GM18858 (cell line): ENCODE data around the gene DDX31.
"Not testable (repeated sequence)": the region's sequence is repeated elsewhere in the genome, so short reads cannot be mapped to it uniquely, and the experiment has no call there.

ENCODE experiments used
- ATAC-seq: cut with Tn5 transposase; IDR thresholded peaks from one replicate; pipeline ENCODE4 v1.9.1; 2021; ENCODE audit not compliant: unreplicated experiment

The DDX31 gene

GRCh38 chr9:132582786-132583583, 86.8 kb downstream of the DDX31 start:
- no peak for ATAC-seq

GRCh38 chr9:132582276-132582785, 87.5 kb downstream of the DDX31 start, which contains the start of gene BARHL1:
BARHL1 (plus strand) TSS chr9:132582606; CDS start chr9:132582798, 192 bp downstream.
- ATAC-seq: no peak

GRCh38 chr9:132579427-132579798, 90.4 kb downstream of the DDX31 start:
- ATAC-seq: no peak

GRCh38 chr9:132578367-132578932, 91.3 kb downstream of the DDX31 start:
- no peak for ATAC-seq

GRCh38 chr9:132577119-132577518, 92.7 kb downstream of the DDX31 start:
- no peak for ATAC-seq

GRCh38 chr9:132575811-132576210, 94.0 kb downstream of the DDX31 start:
- no peak for ATAC-seq

GRCh38 chr9:132575005-132575609, 94.7 kb downstream of the DDX31 start:
- no peak for ATAC-seq

- ATAC-seq: no peak
These were observed 96.9 kb downstream of the DDX31 start for GRCh38 chr9:132572921-132573320.

- no peak for ATAC-seq
These were observed 97.8 kb downstream of the DDX31 start for GRCh38 chr9:132571806-132572600.

GRCh38 chr9:132568787-132569186, 101.0 kb downstream of the DDX31 start:
- ATAC-seq: not testable (repeated sequence)

- ATAC-seq: no peak
These were observed 105.3 kb downstream of the DDX31 start for GRCh38 chr9:132564526-132564925.

GRCh38 chr9:132562306-132562573, 107.5 kb downstream of the DDX31 start:
- ATAC-seq: no peak

- ATAC-seq: no peak
These were observed 109.1 kb downstream of the DDX31 start for GRCh38 chr9:132560616-132561202.

GRCh38 chr9:132559711-132560110, 110.1 kb downstream of the DDX31 start:
- no peak for ATAC-seq

- no peak for ATAC-seq
These were observed 112.6 kb downstream of the DDX31 start for GRCh38 chr9:132557159-132557558.

- ATAC-seq: no peak
These were observed 113.1 kb downstream of the DDX31 start for GRCh38 chr9:132556714-132557113.

- no peak for ATAC-seq
These were observed 113.5 kb downstream of the DDX31 start for GRCh38 chr9:132556235-132556634.

GRCh38 chr9:132555528-132555927, 114.3 kb downstream of the DDX31 start:
- no peak for ATAC-seq

- ATAC-seq: no peak
These were observed 115.0 kb downstream of the DDX31 start for GRCh38 chr9:132554755-132555154.

- ATAC-seq: no peak
These were observed 117.7 kb downstream of the DDX31 start for GRCh38 chr9:132552041-132552440.

- ATAC-seq: no peak
These were observed 118.2 kb downstream of the DDX31 start for GRCh38 chr9:132551556-132551955.
